Measurements from ENCODE around the gene OR6X1. TPM values are rescaled to one million over a fixed set of nuclear protein-coding genes. Genes with fewer than 3 reads are reported as not detected.
"Not testable (repeated sequence)": the region's sequence is repeated elsewhere in the genome, so short reads cannot be mapped to it uniquely, and the experiment has no call there.

The OR6X1 gene
- total RNA-seq, 1 experiment from 2014 or later: not detected

GRCh38 chr11:123725995-123726655 is 28.2 kb downstream of the OR6X1 start:
- CTCF ChIA-PET: no interaction called here
- BruUV-seq (replicated peaks): no TSS peak
- H3K27me3 Mint-ChIP-seq (ENCODE audit: unreplicated experiment): no peaks in the 10 kb centered on the region
- TF ChIP-seq, protein P1, sequence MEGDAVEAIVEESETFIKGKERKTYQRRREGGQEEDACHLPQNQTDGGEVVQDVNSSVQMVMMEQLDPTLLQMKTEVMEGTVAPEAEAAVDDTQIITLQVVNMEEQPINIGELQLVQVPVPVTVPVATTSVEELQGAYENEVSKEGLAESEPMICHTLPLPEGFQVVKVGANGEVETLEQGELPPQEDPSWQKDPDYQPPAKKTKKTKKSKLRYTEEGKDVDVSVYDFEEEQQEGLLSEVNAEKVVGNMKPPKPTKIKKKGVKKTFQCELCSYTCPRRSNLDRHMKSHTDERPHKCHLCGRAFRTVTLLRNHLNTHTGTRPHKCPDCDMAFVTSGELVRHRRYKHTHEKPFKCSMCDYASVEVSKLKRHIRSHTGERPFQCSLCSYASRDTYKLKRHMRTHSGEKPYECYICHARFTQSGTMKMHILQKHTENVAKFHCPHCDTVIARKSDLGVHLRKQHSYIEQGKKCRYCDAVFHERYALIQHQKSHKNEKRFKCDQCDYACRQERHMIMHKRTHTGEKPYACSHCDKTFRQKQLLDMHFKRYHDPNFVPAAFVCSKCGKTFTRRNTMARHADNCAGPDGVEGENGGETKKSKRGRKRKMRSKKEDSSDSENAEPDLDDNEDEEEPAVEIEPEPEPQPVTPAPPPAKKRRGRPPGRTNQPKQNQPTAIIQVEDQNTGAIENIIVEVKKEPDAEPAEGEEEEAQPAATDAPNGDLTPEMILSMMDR (IDR thresholded peaks at IDR 0.05; ENCODE audit: unreplicated experiment): no peak
- peaks cover 34% of the 10 kb centered on the region for H3K36me3 Mint-ChIP-seq (ENCODE audit: insufficient read depth, unreplicated experiment)
- no peak overlapping the region for H3K27ac Mint-ChIP-seq (ENCODE audit: unreplicated experiment)
- DNase-seq: no peak
- peaks cover 7% of the 10 kb centered on the region for H3K9me3 Mint-ChIP-seq (ENCODE audit: low read depth, unreplicated experiment)
- H3K4me3 Mint-ChIP-seq (ENCODE audit: low read depth, unreplicated experiment): no peak overlapping the region
- intact Hi-C loops (cut with micrococcal nuclease; ENCODE audit: unreplicated experiment): no loop called here
- H3K4me1 Mint-ChIP-seq (ENCODE audit: low read depth, unreplicated experiment): no peaks in the 10 kb centered on the region

DNA sequence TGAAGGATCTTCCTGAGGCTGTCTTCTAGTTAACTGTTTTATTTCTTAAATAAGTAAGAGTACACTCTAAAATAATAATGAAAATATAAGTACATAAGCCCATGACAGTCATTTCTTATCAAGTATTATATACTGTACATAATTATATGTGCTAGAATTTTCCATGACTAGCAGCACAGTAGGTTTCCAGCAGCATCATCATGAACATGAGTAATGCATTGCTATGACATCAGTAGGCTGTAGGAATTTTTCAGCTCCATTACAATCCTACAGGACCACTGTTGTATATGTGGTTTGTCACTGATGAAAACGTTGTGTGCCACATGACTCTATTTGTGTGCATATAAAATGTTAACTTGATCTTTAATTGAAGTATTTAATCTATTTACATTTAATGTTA is 34.9 kb downstream of the OR6X1 start:
- Mint-ChIP-seq H3K9me3 (ENCODE audit: low read depth, unreplicated experiment) (no peaks in the 10 kb centered on the region), H3K36me3 (ENCODE audit: insufficient read depth, unreplicated experiment) (no peaks in the 10 kb centered on the region), H3K27me3 (ENCODE audit: unreplicated experiment) (peaks cover 44% of the 10 kb centered on the region), H3K27ac (ENCODE audit: unreplicated experiment) (no peak overlapping the region), H3K4me1 (ENCODE audit: low read depth, unreplicated experiment) (no peaks in the 10 kb centered on the region), H3K4me3 (ENCODE audit: low read depth, unreplicated experiment) (no peak overlapping the region)
- CTCF ChIA-PET: no interaction called here
- TF ChIP-seq, protein P1 (IDR thresholded peaks at IDR 0.05; ENCODE audit: unreplicated experiment): no peak
- intact Hi-C loops (cut with micrococcal nuclease; ENCODE audit: unreplicated experiment): no loop called here
- DNase-seq: no peak
- no TSS peak for BruUV-seq (replicated peaks)

GRCh38 chr11:123718469-123718868 is 35.8 kb downstream of the OR6X1 start:
- Mint-ChIP-seq H3K9me3 (ENCODE audit: low read depth, unreplicated experiment) (no peaks in the 10 kb centered on the region), H3K27me3 (ENCODE audit: unreplicated experiment) (peaks cover 53% of the 10 kb centered on the region), H3K36me3 (ENCODE audit: insufficient read depth, unreplicated experiment) (no peaks in the 10 kb centered on the region), H3K4me3 (ENCODE audit: low read depth, unreplicated experiment) (no peak overlapping the region), H3K4me1 (ENCODE audit: low read depth, unreplicated experiment) (no peaks in the 10 kb centered on the region), H3K27ac (ENCODE audit: unreplicated experiment) (no peak overlapping the region)
- TF ChIP-seq, protein P1 (IDR thresholded peaks at IDR 0.05; ENCODE audit: unreplicated experiment): no peak
- intact Hi-C loops (cut with micrococcal nuclease; ENCODE audit: unreplicated experiment): no loop called here
- DNase-seq: no peak
- no TSS peak for BruUV-seq (replicated peaks)
- CTCF ChIA-PET: no interaction called here

GRCh38 chr11:123718063-123718462 is 36.3 kb downstream of the OR6X1 start:
- TF ChIP-seq, protein P1 (IDR thresholded peaks at IDR 0.05; ENCODE audit: unreplicated experiment): no peak
- Mint-ChIP-seq H3K4me1 (ENCODE audit: low read depth, unreplicated experiment) (no peaks in the 10 kb centered on the region), H3K27ac (ENCODE audit: unreplicated experiment) (no peak overlapping the region), H3K27me3 (ENCODE audit: unreplicated experiment) (peaks cover 57% of the 10 kb centered on the region), H3K4me3 (ENCODE audit: low read depth, unreplicated experiment) (no peak overlapping the region), H3K36me3 (ENCODE audit: insufficient read depth, unreplicated experiment) (no peaks in the 10 kb centered on the region), H3K9me3 (ENCODE audit: low read depth, unreplicated experiment) (no peaks in the 10 kb centered on the region)
- CTCF ChIA-PET: no interaction called here
- no TSS peak for BruUV-seq (replicated peaks)
- intact Hi-C loops (cut with micrococcal nuclease; ENCODE audit: unreplicated experiment): no loop called here
- DNase-seq: no peak

- BruUV-seq (replicated peaks); H3K27ac Mint-ChIP-seq (ENCODE audit: unreplicated experiment); H3K9me3 Mint-ChIP-seq (ENCODE audit: low read depth, unreplicated experiment); H3K36me3 Mint-ChIP-seq (ENCODE audit: insufficient read depth, unreplicated experiment); intact Hi-C loops (cut with micrococcal nuclease; ENCODE audit: unreplicated experiment); H3K4me1 Mint-ChIP-seq (ENCODE audit: low read depth, unreplicated experiment); H3K4me3 Mint-ChIP-seq (ENCODE audit: low read depth, unreplicated experiment); DNase-seq; CTCF ChIA-PET: not testable (repeated sequence)
- peaks cover 58% of the 10 kb centered on the region for H3K27me3 Mint-ChIP-seq (ENCODE audit: unreplicated experiment)
These were observed 41.7 kb downstream of the OR6X1 start for GRCh38 chr11:123712627-123713026.

All from Calu3 (cell line).